ENCODE results near the gene GPR146.

Gene GPR146

GRCh38 chr7:1011297-1012003, 32.9 kb upstream of the GPR146 start:
- DNase-seq (ENCODE audit: low read depth in 2 of 3, low spot score in 2 of 3): no peak

GRCh38 chr7:1012004-1012715, 32.2 kb upstream of the GPR146 start:
- no peak for DNase-seq (ENCODE audit: low read depth in 2 of 3, low spot score in 2 of 3)

GRCh38 chr7:1012716-1013095, 31.6 kb upstream of the GPR146 start:
- DNase-seq (ENCODE audit: low read depth in 2 of 3, low spot score in 2 of 3): no peak

GRCh38 chr7:1013581-1013980, 30.8 kb upstream of the GPR146 start:
- DNase-seq (ENCODE audit: low read depth in 2 of 3, low spot score in 2 of 3): no peak

- no peak for DNase-seq (ENCODE audit: low read depth in 2 of 3, low spot score in 2 of 3)
These were observed 29.7 kb upstream of the GPR146 start for GRCh38 chr7:1014681-1015080.

- no peak for DNase-seq (ENCODE audit: low read depth in 2 of 3, low spot score in 2 of 3)
These were observed 28.9 kb upstream of the GPR146 start for GRCh38 chr7:1015196-1016121.

GRCh38 chr7:1016577-1017531, 27.5 kb upstream of the GPR146 start:
- no peak for DNase-seq (ENCODE audit: low read depth in 2 of 3, low spot score in 2 of 3)

- DNase-seq (ENCODE audit: low read depth in 2 of 3, low spot score in 2 of 3): no peak
These were observed 26.6 kb upstream of the GPR146 start for GRCh38 chr7:1017586-1018333.

- DNase-seq (ENCODE audit: low read depth in 2 of 3, low spot score in 2 of 3): no peak
These were observed 26.0 kb upstream of the GPR146 start for GRCh38 chr7:1018334-1018695.

- no peak for DNase-seq (ENCODE audit: low read depth in 2 of 3, low spot score in 2 of 3)
These were observed 25.0 kb upstream of the GPR146 start for GRCh38 chr7:1019255-1019785.

GRCh38 chr7:1019789-1020610, 24.3 kb upstream of the GPR146 start:
- no peak for DNase-seq (ENCODE audit: low read depth in 2 of 3, low spot score in 2 of 3)

- DNase-seq (ENCODE audit: low read depth in 2 of 3, low spot score in 2 of 3): no peak
These were observed 23.5 kb upstream of the GPR146 start for GRCh38 chr7:1020849-1021251.

GRCh38 chr7:1021366-1021765, 23.0 kb upstream of the GPR146 start:
- no peak for DNase-seq (ENCODE audit: low read depth in 2 of 3, low spot score in 2 of 3)

GRCh38 chr7:1021931-1022330, 22.4 kb upstream of the GPR146 start:
- DNase-seq (ENCODE audit: low read depth in 2 of 3, low spot score in 2 of 3): no peak

GRCh38 chr7:1022356-1022755, 22.0 kb upstream of the GPR146 start:
- DNase-seq (ENCODE audit: low read depth in 2 of 3, low spot score in 2 of 3): no peak

GRCh38 chr7:1022801-1023465, 21.4 kb upstream of the GPR146 start:
- DNase-seq (ENCODE audit: low read depth in 2 of 3, low spot score in 2 of 3): no peak

- DNase-seq (ENCODE audit: low read depth in 2 of 3, low spot score in 2 of 3): no peak
These were observed 20.0 kb upstream of the GPR146 start for GRCh38 chr7:1024331-1024841.

All from activated CD8-positive, alpha-beta memory T cell treated with anti-CD3 and anti-CD28 coated beads for 48 hours (primary cell).